ENCODE results near the gene B4GALT2. TPM values are rescaled to one million over a fixed set of nuclear protein-coding genes. Genes with fewer than 3 reads are reported as not detected.

The B4GALT2 gene
- total and polyA plus RNA-seq, 10 of the 15 experiments (the other 5 are each of a cell fraction or from before 2014, with no cell fraction given) = 0.98 to 61.0 (median 23.4) TPM

DNA sequence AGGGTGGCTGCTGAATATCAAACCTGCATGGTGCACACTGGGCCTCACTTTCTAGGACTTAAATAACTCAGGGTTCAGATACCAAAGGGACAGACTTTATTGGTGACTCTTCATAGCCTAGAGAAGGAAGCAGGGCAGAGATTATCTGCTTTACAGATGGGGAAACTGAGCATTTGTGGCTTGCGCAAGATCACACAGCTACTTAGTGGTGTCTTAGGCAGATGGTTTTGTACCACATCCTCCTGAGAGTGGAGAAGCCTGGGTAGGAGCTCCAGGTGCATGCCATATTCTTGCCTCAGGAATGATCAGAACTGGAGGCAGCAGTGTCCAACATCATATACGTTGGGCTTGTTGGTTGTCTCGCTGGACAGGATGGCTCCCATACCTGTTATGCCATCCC, 16.0 kb upstream of the B4GALT2 start (continued):
- TF ChIP-seq, protein P1, sequence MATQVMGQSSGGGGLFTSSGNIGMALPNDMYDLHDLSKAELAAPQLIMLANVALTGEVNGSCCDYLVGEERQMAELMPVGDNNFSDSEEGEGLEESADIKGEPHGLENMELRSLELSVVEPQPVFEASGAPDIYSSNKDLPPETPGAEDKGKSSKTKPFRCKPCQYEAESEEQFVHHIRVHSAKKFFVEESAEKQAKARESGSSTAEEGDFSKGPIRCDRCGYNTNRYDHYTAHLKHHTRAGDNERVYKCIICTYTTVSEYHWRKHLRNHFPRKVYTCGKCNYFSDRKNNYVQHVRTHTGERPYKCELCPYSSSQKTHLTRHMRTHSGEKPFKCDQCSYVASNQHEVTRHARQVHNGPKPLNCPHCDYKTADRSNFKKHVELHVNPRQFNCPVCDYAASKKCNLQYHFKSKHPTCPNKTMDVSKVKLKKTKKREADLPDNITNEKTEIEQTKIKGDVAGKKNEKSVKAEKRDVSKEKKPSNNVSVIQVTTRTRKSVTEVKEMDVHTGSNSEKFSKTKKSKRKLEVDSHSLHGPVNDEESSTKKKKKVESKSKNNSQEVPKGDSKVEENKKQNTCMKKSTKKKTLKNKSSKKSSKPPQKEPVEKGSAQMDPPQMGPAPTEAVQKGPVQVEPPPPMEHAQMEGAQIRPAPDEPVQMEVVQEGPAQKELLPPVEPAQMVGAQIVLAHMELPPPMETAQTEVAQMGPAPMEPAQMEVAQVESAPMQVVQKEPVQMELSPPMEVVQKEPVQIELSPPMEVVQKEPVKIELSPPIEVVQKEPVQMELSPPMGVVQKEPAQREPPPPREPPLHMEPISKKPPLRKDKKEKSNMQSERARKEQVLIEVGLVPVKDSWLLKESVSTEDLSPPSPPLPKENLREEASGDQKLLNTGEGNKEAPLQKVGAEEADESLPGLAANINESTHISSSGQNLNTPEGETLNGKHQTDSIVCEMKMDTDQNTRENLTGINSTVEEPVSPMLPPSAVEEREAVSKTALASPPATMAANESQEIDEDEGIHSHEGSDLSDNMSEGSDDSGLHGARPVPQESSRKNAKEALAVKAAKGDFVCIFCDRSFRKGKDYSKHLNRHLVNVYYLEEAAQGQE (IDR thresholded peaks at IDR 0.05; ENCODE audit: low read depth, low read length) = no peak
- no peak for TF ChIP-seq YBX1 (IDR thresholded peaks at IDR 0.05)
- no peak for TF ChIP-seq ZNF274 (IDR thresholded peaks at IDR 0.05; ENCODE audit: insufficient read depth, insufficient read length)
- no peak for TF ChIP-seq NRF1 (conservative IDR thresholded peaks at IDR 0.05; ENCODE audit: low read depth, low read length)
- no peak for TF ChIP-seq BACH1 (IDR thresholded peaks at IDR 0.05; ENCODE audit: borderline replicate concordance)
- TF ChIP-seq SPI1 (IDR thresholded peaks at IDR 0.05; ENCODE audit: borderline replicate concordance, insufficient read depth, low read depth, low read length) = no peak
- no peak for TF ChIP-seq ZBED1 (IDR thresholded peaks at IDR 0.05; ENCODE audit: borderline replicate concordance)
- TF ChIP-seq IKZF1 (conservative IDR thresholded peaks at IDR 0.05) = no peak

DNA sequence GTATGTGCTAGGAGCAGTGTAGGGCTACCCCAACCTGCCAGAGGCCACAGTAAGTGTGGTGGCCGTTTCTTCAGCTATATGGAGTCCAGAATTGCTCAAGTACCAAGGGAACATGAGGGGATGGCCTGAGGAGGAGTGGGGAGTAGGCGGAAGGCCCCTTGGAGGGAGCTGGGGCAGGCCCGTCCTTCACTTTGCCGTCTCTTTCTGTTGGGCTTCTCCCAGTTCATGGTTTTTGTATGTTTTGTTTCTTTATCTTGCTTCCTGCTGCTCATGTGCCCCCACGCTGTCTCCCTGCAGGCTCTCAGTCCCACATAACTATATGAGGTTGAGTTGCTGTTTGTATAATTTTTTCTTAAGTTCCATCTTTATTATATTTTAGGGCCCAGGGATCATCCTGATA, 15.1 kb upstream of the B4GALT2 start:
- 86% methylated on average over 5 of the region's 5 CpGs for WGBS (ENCODE audit: insufficient coverage, insufficient replicate concordance, low lambda C conversion rate, missing lambda C conversion rate)
- TF ChIP-seq TCF3 (IDR thresholded peaks at IDR 0.05; ENCODE audit: borderline replicate concordance, insufficient read depth, low read depth, low read length) (no peak), MYB (IDR thresholded peaks at IDR 0.05; ENCODE audit: borderline replicate concordance, low read depth, low read length) (no peak), NR2C1 (IDR thresholded peaks at IDR 0.05) (no peak), HDAC6 (IDR thresholded peaks at IDR 0.05; ENCODE audit: unreplicated experiment) (no peak), ATF7 (IDR thresholded peaks at IDR 0.05; ENCODE audit: low read depth) (no peak), SMAD5 (IDR thresholded peaks at IDR 0.05; ENCODE audit: low read depth) (no peak)
- TF ChIP-seq, protein P2, sequence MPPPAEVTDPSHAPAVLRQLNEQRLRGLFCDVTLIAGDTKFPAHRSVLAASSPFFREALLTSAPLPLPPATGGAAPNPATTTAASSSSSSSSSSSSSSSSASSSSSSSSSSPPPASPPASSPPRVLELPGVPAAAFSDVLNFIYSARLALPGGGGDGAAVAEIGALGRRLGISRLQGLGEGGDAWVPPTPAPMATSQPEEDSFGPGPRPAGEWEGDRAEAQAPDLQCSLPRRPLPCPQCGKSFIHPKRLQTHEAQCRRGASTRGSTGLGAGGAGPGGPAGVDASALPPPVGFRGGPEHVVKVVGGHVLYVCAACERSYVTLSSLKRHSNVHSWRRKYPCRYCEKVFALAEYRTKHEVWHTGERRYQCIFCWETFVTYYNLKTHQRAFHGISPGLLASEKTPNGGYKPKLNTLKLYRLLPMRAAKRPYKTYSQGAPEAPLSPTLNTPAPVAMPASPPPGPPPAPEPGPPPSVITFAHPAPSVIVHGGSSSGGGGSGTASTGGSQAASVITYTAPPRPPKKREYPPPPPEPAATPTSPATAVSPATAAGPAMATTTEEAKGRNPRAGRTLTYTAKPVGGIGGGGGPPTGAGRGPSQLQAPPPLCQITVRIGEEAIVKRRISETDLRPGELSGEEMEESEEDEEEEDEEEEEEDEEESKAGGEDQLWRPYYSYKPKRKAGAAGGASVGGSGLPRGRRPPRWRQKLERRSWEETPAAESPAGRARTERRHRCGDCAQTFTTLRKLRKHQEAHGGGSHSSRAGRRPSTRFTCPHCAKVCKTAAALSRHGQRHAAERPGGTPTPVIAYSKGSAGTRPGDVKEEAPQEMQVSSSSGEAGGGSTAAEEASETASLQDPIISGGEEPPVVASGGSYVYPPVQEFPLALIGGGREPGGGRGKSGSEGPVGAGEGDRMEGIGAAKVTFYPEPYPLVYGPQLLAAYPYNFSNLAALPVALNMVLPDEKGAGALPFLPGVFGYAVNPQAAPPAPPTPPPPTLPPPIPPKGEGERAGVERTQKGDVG (CRISPR knock-in tag; IDR thresholded peaks at IDR 0.05) = no peak

More for the DNA sequence above, 15.1 kb upstream of the B4GALT2 start:
- ChIA-PET CTCF (interaction anchor here (0.7 to 1.1 kb wide), 3 partner anchors 41 to 201 kb away, joined by 3 read pairs; no protein-coding TSS in a partner anchor), RAD21 (ENCODE audit: unreplicated experiment) (no interaction called here), POLR2A (interaction anchor here (0.7 kb wide), 1 partner anchor 16 kb away, joined by 5 read pairs; no protein-coding TSS in a partner anchor), SMC1A (ENCODE audit: uncharacterized antibody, unreplicated experiment) (no interaction called here)
- H3K36me3 ChIP-seq (ENCODE audit: control insufficient read depth in 2 of 2, insufficient read depth in 2 of 2, low read length in 1 of 2) = peaks cover 0 to 1% of the 10 kb centered on the region in 2 experiments; a peak in 1 of 4 replicates
- ATAC-seq (no peak), FAIRE-seq (no peak), DNase-seq (ENCODE audit: low read depth, low spot score) (no peak)
- no peak overlapping the region for H3K4me3 ChIP-seq
- no peaks in the 10 kb centered on the region for H3K79me2 ChIP-seq (ENCODE audit: control insufficient read depth, insufficient read depth, low read length)
- intact Hi-C loops (cut with micrococcal nuclease; ENCODE audit: unreplicated experiment) (no loop called here), in situ Hi-C loops (cut with MboI) (no loop called here)
- H3K4me2 ChIP-seq (ENCODE audit: control insufficient read depth, insufficient read depth) = no peak overlapping the region
- no TSS peak for BruUV-seq (replicated peaks)
- H2AFZ ChIP-seq (ENCODE audit: control insufficient read depth, low read depth, low read length) = no peak overlapping the region
- no peaks in the 10 kb centered on the region for H4K20me1 ChIP-seq (ENCODE audit: control insufficient read depth, insufficient read depth)
- no peak overlapping the region for H3K9ac ChIP-seq (ENCODE audit: control insufficient read depth, insufficient read depth, low read length)
- no peak overlapping the region for H3K27ac ChIP-seq (ENCODE audit: control insufficient read depth, insufficient read depth)
- no peaks in the 10 kb centered on the region for H3K9me3 ChIP-seq (replicated peaks; ENCODE audit: control insufficient read depth, insufficient read depth, low read length)
- H3K27me3 ChIP-seq (replicated peaks in 1 of 2; ENCODE audit: control insufficient read depth in 2 of 2, insufficient read depth in 2 of 2, low read length in 1 of 2) = no peaks in the 10 kb centered on the region
- H3K4me1 ChIP-seq (ENCODE audit: control insufficient read depth, insufficient read depth, low read length) = no peaks in the 10 kb centered on the region

Measured in GM12878 (cell line).